SKM-1 treated with dmso at 0.1 percent for 144 hours (cell line): ENCODE measurements around the gene ZFP64.
A peak's percentile ranks its signal among the peaks of the same experiment; 100 is the strongest.
"Not testable (repeated sequence)": the region's sequence is repeated elsewhere in the genome, so short reads cannot be mapped to it uniquely, and the experiment has no call there.

Experiments used
- DNase-seq: peaks from one replicate; lab custom pipeline; 2025; ENCODE audit not compliant: unreplicated experiment; lab: John Stamatoyannopoulos, UW

ZFP64 gene

DNA sequence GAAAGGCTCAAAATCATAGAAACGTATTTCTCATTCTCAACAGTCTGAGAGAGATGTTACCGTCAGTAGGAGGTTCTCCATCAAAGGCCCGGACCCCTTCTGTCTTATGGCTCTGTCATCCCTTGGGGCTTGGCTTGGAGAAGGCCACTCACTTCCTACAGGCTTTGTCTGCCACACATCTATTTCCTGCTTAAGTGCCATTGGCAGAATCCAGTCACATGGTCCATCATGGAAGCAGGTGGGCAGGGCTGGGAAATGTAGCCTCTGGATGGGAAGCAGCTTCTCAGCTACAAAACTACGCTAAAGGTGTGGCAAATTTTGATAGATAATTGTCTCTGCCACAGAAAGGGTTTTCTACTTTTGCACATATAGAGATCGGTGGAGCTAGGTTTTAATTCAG, 12.6 kb upstream of the ZFP64 start:
- DNase-seq = no peak

DNA sequence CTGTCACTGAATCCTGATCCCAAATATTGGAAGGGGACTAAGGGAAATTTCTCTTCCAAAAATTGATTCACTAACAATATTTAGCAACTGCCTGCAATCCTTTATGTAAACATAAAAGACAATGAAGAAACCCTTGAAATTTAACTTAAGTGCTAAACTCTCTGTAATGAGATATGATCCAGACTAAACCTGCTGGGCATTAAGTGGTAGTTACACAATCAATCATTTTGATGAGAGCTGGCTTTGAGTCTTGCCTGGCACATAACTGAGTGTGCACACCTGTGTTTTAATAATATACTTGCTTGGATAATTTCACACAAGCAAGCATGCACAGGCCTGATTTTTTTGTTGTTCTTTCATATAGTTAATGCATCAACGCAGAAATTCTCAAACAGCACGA, 9.8 kb upstream of the ZFP64 start:
- DNase-seq = no peak

DNA sequence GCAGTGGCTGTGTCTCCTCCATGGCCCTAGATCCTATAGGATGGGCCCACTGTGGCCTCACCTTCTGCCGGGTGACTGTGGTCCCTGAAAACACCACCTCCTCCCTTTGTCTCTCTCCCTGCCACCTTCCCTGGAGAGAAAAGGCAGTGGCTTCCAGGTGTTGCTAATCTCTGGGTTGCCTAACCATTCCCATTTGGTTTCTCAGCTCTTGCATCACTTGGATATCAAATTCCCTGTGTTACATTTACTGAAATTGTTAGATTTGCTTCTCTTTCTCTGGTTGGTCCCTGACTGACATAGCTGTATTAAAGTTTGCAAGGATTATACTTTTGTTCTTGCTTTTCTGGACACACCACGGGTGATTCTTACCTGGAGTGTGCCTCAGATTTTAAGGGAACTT, 9.3 kb upstream of the ZFP64 start:
- DNase-seq = no peak

DNA sequence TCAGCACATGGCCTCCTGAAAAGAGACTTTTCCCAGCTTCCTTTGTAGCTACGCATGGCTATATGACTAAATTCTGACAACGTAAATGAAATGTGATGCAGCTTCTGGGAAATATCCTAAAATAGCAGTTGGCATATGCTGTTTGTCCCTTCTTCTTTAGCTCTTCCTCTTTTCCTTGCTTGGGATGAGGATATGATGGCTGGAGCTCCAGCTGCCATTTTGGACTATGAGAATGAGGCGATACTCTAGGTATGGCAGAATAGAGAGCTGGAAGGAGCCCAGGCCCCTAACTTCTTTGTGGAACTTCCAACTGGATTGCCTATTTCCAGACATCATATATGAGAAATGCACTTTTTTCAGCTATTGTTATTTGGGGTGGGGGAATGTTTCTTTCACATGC, 5.3 kb upstream of the ZFP64 start:
- DNase-seq = no peak

DNA sequence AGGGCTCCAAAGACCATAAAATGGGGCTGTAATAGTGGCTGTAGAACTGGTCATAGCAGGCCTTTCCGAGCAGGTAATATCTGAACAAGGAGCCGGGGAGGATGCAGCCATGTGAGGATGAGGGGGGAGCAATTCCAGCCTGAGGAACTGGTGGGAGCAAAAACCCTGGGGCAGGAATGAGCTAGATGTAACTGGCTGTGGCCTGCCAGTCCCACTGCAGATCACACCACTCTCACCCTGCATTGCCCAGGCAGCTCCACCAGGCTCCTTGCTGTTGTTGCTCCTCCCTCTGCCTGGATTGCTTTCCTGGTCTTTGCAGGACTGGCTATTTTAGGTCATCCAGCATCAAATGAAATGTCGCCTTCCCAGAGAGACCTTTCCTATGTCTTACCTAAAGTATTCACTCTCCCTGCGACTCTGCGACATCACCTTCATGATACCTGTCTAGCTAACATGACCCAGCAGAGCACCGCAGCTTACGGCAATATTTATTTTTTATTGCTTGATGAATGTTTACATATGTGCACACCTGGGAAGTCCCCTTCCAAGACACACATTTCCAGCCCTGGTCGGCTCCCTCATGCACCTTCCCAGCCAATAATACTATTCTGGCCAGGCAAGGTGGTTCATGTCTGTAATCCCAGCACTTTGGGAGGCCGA, 2.4 kb upstream of the ZFP64 start:
- DNase-seq = no peak

DNA sequence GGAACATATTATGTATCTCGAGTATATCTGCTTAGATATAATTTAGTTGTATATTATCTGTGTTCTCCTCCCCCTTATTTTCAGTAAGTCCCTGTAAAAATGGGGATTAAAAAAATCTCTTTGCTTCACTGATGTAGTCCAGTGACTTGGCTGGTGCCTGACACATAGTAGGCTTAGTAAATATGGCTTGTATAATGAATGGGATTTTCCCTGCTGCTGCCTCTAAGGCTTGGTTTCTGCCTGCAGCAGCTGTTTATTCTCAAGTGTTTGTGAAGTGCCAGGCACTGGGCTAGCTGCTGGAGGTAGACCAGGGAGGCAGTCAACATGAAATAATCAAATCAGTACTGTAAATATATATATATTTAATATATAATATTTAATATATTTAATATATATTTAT, 1.6 kb upstream of the ZFP64 start:
- DNase-seq = no peak

DNA sequence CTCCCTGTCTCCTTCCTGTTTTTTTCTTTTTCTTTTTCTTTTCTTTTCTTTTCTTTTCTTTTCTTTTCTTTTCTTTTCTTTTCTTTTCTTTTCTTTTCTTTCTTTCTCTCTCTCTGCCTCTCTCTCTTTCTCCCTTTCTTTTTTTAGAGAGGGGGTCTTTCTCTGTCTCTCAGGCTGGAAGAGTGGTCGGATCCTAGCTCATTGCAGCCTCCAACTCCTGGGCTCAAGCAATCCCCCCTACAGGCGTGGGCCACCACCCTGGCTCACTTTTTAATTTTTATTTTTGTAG, 1.1 kb upstream of the ZFP64 start:
- DNase-seq = not testable (repeated sequence)

DNA sequence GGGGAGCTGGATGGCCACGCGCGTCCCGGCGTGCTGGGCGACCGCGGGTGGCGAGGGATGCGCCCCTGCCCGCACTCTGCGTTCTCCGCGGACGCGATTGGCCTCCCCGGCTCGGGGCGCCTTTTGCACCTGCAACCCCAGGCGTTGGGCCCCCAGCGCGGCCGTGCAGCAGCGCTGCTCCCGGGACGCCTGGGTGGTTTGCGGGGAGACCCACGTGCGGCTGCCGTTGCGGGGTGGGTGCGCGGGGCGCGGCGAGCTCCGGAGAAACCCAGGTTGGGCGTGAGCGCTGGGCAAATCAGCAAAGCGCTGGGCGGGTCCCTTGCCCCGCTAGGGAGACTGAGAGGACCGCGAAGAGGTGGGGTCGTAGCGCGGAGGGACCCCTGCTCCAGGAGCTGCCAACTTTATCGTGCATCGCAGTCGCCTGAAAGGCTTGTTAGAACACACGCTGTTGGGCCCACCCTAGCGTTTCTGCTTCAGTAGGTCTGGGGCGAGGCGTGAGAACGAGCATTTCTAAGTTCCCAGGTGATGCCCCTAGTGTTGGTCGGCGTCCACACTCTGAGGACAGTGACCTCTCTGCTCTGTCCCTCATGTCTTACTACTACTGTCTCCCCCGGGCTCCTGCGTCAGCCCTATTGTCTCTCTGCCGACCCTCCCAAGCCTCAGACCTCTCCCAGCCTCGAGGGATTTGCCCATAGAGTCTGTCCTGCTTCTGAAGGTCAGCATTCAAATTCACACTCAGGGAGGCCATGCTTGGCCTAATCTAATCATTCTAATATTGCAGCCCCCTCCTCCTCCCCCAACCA, 538 bp upstream of the ZFP64 start:
- peak; percentile 44 for DNase-seq

DNA sequence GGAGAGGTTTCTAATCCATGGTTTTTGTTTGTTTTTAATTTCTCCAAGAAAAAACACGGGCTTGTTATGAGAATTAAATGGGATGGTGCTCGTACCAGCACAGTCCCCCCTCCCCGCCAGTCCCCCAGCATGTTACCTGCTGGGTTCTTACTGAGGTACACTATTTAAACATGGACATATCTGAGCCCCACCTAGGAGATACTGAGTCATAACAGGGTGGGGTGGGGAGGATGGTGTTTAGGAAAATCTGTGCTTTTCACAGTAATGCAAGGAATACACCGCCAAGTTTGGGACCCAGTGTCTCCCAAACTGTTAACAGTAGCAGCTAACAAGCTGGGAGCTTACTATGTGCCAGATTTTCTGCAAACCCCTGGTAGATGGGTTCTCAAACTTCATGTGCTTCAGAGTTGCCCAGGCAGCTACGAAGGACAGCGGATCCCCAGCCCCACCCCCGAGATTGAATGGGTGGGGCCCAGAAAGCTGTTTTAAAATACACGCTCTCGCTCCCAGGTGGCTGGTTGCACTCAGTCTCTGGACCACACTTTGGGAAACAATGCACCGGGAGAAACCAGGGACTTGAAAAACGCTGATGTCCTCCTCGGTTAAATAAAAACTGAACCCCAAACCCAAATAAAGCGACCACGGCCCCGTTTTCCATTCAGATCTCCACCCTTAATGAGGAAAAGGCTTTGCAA, 995 bp downstream of the ZFP64 start:
- DNase-seq = peak; percentile 27

DNA sequence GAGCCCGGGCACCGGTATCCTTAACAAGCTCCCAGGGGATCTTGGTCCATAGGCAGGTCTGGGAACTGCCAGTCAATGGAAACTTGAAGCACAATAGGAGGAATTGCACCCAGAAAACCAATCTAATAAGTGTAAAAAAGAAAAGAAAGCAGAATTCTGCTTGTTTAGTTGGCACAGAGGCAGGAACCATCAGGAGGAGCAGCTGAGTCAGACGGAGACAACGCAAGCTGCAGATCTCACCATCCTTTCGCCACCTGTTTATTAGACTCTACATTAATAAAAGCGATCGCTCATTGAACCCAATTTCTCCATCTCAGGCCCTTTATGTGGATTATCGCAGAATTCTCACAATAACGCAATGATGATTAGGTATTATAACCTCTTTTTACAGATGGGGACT, 9.8 kb downstream of the ZFP64 start:
- no peak for DNase-seq

DNA sequence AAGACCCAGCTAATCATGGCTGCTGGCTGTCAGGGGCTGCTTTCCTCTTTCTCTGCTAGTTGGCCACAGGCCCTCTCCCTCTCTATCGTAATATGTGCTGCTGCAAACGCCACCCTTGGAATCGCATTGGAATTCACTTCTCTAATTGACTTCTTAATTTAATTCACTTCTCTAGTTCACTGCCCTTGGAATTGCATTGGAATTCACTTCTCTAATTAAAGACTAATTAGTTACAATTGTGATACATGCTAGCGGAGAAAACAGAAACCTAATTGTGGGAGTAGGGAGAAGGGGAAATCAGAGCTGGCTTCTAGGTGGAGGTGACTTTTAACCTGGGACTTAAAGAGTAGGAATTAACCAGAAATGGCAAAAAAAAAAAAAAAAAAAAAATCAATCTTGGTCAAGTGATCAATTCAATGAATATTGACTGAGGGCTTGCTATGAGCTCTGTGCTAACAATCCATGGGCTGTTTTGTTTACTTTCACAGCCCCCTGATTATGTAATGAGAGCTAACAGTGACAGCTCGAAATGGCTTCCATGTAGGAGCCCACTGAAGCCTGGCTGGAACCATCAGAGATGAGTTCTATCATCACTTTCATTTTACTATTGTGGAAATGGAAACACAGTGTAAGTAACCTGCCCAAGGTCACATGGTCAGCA, 11.3 kb downstream of the ZFP64 start:
- DNase-seq = no peak

DNA sequence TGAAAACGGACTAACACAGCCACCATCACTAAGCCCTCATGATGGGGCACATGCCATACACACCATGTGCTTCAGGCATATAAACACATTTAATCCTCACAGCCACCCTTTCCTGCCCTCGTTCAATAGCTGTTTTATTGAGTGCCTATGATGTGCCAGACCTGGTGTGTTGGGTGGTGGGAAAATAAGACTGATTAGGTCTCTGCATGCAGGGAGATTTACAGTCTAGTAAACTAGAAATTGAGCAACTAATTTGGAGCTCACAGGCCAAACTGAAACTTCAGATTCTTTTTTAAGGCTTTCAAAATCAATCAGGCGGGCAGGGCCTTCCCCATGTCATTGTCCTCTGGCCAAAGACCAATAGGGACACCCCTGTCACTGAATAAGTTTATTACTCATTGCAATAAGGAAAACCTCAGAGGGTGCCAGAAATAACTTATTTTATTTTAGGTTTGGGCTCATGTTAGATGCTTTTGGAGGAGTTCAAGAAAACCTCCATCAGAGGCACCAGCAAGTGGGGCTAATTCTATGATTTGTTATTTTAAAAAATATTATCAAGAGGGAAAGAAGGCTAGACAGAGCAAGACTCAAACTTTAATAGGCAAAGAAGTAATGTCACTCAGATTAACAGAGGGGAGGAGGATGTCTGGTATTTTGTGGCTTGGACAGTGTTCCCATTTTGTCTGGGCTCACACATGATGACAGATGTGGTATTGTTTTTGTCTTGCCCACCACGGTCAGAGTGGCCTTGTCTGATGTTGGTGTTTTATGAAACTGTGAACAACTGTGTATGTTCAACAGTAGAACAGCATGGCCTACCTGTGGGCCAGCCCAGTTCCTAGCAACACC, 12.0 kb downstream of the ZFP64 start:
- DNase-seq = no peak

DNA sequence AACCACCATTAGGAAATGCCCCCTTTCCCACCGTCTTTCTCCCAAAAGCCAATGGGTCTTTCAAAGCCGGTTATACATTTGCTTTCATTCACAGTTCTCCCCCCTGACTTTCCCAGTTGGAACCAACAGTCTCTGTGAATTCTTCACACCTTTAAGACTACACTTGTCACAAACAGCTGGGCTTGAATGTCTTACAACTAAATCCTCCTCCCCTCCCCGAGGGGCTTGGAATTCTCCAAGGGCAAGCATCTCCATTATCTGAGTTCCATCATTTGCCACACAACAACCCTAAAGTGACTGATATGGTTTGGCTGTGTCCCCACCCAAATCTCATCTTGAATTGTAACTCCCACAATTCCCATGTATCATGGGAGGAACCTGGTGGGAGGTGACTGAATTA, 12.9 kb downstream of the ZFP64 start:
- no peak for DNase-seq

DNA sequence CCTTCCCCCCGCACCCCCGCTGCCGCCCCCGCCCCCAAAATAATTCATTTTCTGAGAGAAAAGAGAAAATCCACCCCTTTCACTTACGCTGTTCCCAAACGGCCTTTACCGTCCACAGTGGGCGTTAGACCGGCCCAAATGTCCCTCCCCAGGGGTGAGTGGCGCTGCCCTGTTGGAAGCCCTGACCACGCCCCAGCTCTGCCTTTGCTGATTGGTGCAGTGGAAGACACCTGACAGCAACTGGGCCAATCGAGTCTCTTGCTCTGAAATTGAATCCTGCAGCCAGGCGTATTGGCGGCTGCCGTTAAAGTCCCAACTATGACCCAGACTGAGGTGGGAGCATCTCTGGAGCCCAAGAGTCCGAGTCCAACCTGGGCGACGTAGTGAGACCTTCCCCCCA, 15.7 kb downstream of the ZFP64 start:
- no peak for DNase-seq

DNA sequence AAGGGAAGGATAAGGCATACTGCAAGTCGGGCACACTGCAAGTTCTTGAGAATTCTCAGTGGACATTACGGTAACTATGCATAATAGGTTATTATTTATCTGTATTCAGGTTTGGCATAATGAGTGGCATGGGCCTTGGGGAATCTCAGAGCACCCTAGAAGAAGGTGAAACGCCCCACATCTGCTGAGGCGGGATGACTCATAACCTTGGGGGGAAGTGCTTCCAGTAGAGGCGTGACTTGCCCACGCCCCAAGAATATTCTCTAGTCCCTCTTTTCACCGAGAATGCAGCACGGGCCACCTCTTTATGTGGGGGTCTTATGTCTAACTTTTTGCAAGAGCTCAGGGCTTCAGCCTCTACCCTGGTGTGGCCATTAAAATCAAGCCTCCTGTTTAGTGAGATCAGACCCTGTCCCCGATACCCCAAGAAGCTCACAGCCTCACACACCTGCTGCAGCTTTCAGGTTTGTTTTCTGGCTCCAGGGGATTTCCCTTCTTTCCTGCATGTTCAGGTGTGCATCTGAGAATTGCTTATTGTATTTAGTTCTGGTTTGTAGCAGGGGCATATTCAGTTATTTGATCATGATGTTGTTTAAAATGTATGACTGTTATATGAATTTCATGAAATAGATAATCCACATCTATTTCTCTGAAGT, 19.1 kb downstream of the ZFP64 start:
- DNase-seq = no peak

DNA sequence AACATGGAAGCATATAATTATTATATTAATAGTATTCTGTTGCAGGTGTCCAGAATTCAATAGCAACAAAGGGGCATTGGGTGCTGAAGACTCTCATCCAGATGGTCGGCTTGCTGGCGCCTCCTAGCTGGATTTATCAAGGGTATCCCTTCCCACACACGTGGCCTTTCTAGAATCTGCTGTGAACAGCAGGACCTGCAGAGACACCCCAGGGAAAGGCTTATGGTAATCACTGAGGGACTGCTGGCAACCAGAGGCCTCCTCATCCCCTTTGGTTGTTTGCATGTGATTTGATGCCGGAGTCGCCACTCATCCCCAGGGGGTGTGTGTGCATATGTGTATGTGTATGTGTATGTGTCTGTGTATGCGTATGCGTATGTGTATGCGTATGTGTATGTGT, 20.6 kb downstream of the ZFP64 start:
- no peak for DNase-seq

DNA sequence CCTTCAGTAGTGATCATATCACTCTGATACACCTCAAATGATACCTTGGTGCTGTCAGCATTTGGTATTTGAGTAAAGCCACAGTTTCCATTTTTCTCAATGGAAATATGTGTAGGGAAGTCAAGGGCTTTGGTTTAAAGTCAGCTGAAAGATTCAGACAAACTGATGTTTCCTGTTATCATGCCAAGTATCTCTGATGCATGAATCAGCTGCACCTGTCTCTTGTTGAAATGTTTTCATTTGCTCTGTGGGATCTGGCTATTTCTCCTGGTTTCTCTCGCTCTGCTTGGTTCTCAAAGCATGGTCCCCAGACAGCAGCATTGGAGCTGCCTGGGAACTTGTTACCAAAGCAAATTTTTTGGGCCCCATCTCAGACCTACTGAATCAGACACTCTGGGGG, 23.5 kb downstream of the ZFP64 start:
- no peak for DNase-seq

DNA sequence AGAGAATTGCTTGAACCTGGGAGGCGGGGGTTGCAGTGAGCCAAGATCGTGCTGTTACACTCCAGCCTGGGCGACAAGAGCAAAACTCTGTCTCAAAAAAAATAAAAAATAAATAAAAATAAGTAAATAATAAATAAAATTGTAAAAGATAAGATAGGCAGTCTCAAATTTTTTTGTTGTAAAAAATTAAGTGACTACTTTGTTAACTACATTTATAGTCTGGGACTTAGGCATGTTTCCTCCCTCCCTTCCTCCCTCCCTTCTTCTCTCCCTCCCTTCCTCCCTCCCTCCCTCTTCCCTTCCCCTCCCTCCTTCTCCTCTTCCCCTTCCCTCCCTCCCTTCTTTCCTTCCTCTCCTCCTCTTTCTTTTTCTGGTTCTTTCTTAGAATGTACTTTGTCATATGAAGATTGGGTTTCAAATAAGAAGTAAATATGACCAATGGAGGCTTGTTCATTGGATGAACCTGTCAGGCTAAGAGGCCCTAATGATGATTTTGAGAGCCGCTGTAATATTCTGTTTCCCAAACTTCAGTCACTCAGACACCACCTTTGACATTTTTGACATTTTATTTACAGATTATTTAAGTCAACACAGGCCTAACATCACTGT, 24.2 kb downstream of the ZFP64 start:
- no peak for DNase-seq

DNA sequence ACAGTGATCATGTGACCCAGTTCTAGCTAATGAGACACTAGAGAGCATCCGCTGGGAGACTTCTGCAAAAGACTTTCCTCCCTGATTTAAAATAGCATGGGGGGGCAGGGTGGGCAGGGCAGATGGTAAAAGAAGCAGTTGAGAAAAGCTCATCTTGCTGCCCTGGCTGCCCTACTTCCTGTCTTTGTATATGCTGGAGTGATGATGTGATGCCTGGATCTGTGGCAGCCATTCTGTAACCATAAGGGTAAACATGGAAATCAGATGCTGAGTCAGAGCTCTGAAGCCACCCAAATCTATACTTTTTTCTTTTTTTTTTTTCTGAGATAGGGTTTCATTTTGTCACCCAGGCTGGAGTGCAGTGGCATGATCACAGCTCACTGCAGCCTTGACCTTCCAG, 25.4 kb downstream of the ZFP64 start:
- DNase-seq = no peak

DNA sequence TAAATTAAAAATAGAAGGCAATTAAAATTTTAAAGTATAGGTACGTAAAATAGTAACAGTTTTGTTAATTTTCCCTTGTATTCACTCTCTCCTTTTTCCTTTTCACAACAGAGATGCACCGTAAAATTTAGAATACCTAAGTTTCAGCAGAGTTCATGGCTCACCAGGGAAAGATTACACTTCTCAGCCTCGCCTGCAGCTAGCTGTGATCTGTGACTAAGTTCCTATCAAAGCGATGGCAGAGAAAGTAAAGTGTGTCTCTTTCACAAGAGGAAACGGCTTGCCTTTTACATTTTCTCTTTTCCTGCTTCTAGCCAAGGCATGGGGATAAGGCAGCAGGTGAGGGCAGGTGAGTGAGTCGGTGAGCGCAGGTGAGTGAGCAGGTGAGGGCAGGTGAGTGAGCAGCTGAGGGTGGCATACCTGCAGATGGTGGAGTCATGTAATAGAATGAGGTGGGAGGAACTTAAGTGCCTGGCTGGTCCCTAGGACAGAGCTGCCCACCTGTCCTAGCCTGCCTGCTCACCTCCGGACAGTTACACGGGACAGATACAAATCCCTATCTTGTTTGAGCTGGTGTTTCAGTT, 30.9 kb downstream of the ZFP64 start:
- DNase-seq = no peak
